ENCODE data around the gene SLC38A3.

Gene SLC38A3

GRCh38 chr3:50169232-50169832 lies 35.7 kb upstream of the SLC38A3 start:
- no peak for DNase-seq

GRCh38 chr3:50169858-50170257 lies 35.2 kb upstream of the SLC38A3 start:
- no peak for DNase-seq

DNA sequence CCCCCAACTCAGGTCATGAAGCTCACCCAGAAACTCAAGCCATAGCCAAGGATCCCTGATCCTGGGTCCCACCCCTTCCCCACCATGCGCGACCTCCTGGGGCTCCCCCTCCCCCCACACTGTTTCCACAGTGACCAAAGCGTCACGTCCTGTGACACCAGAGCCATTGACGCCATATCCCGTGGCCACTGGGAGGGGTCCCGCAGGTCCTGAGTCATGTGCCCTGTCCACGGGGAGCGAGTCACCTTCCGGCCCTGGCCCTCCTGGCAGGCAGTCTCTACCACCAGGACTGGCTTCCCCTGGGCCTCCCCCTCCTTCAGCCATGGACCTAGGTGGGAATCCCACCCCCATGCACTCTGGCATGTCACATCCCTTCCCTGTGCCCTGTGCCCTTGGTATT lies 34.4 kb upstream of the SLC38A3 start:
- no peak for DNase-seq

DNA sequence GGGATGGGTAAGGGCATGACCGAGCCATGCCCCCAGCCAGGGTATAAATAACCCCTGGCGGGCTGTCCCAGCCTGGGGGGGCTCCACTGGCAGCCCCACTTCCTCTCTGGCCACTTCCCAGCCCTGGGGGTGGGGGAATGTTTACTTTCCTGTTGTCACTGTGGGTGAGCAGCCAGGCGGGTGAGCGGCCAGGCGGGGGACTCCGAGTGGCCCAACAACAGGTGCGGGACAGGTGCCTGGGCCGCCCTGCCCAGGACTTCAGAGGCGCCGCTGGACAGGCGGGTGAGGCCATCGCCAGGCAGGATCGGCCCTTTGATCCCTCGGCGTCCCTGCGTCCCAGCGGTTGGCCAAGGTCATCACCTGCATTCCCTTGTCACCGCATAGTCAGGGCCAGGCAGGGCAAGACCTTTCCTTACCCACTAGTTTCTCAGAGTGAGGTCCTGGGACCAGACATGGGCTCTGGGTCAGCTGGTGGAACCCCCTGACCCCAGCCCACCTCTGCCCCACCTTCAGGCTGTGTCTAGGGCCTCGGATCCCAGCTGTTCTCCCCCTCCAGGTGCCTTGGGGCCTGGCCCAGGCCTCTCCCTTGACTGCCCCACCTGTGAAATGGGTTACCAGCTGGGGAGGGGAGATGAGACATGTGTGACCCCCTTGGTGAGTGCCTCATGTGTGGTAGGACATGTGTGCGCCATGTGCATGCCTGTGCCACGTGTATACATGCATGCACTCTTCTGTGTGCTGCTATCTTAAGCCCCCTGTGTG lies 33.4 kb upstream of the SLC38A3 start:
- no peak for DNase-seq

DNA sequence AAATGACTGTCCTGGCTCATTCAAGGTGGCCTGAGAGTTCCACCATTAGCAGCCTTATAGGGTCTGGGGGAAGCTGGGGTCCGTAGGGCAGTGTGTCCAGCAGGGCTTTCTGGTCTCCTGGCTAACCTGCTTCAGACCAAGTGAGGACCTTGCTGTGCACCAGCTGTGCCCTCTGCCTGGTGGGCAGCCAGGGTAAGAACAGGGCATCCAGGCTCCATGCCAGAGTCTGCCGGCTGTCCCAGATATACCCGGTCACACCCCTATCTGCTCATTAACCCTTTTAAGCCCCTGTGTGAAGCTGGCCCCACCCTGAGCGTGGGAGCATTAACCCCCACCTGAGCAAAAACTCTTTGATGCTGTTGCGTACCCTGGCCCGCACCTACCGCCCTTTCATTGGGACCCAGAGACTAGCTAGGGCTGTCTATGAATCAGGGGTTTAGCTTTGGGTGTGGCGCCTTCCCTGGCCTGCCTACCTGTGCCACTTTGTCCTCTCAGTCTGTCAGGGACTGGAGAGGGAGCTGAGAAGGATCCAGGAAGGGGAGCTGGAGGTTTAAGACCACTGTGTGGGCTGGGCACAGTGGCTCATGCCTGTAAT lies 32.3 kb upstream of the SLC38A3 start:
- no peak for DNase-seq

DNA sequence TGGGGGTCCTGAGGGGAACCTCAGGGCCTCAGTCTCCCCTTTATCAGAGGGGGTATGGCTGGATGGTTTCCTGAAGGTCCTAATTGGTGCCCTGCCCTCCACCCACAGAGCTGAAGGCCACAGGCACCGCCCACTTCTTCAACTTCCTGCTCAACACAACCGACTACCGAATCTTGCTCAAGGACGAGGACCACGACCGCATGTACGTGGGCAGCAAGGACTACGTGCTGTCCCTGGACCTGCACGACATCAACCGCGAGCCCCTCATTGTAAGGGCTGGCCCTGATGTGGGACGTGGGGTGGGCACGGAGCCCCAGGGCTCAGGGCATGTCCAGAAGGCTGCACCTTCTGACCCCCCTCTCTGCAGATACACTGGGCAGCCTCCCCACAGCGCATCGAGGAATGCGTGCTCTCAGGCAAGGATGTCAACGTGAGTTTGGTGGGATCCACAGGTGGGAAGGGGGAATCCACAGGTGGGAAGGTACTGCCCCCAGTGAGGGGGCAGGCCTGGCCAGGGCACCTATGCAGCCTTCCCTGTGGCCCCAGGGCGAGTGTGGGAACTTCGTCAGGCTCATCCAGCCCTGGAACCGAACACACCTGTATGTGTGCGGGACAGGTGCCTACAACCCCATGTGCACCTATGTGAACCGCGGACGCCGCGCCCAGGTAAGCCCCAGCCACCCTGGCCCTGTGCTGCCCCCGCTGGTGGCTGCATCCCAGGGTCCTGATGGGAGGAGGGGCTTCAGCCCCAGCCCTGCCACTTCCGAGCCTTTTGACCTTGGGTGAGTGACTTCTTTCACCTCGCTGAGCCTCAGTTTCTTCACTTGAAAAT lies 31.2 kb upstream of the SLC38A3 start:
- no peak for DNase-seq

DNA sequence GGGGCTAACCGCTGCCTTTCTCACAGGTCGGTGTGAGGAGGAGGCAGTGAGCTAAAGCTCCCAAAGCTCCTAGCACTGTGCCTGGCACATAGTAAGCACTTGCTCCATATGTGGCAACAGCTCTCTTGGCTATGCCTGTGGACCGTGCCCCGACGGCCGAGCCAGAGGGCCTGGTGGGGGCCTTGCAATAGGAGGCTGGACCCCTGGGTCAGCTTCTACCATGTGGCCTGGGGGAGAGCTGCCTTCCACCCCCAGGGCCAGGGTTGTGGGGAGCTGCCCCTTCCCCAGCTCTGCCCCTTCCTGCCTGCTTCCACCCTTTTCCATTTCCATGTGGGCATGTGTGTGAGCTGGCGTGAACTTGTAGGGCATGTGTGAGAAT lies 30.6 kb upstream of the SLC38A3 start:
- DNase-seq = no peak

GRCh38 chr3:50174947-50175524 lies 30.0 kb upstream of the SLC38A3 start:
- no peak for DNase-seq

DNA sequence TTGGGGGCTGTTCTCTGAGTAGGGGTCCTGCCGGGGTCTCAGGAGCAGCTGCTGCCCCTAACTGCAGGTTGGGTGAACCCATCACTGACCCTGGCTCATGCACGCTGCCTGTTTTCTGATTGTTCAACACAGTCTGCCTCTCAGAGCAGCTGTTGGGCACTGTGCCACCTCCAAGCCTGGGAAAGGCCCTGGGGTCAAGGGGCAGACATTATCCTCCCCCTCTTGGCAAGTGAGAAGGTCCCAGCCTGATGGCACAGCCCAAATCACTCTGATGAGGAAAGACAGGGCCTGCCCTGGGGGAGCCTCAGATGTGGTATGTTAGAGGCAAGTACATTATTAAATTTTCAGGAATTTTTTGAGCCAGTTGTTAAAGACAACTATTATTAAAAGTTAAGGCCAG lies 27.7 kb upstream of the SLC38A3 start:
- DNase-seq = no peak

DNA sequence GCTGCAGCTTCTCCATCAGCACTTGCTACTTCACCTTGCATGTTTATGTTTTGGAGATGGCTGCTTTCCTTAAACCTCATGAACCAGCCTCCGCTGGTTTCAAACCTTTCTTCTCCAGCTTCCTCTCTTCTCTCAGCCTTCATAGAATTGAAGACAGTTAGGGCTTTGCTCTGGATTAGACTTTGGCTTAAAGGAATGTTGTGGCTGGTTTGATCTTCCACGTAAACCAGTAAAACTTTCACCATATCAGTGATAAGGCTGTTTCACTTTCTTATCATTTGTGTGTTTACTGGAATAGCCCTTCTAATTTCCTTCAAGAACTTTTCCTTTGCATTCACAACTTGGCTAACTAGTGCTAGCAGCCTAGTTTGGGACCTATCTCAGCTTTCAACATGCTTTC lies 25.4 kb upstream of the SLC38A3 start:
- DNase-seq = no peak

DNA sequence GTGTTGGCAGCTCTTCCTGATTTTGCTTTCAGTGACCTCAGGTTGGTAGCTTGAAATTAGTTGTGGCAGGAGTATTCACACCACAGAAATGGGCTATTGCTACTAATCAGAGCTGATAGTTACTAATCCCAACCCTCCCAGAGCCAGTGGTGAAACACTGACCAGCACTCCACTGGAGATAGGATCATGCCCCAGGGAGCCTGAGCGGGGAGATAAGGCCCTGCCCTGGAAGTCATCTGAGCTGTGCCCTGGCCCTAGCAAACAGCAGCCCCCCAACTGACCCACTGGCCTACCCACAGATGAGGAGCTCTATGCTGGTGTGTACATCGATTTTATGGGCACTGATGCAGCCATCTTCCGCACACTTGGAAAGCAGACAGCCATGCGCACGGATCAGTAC lies 23.1 kb upstream of the SLC38A3 start:
- no peak for DNase-seq

DNA sequence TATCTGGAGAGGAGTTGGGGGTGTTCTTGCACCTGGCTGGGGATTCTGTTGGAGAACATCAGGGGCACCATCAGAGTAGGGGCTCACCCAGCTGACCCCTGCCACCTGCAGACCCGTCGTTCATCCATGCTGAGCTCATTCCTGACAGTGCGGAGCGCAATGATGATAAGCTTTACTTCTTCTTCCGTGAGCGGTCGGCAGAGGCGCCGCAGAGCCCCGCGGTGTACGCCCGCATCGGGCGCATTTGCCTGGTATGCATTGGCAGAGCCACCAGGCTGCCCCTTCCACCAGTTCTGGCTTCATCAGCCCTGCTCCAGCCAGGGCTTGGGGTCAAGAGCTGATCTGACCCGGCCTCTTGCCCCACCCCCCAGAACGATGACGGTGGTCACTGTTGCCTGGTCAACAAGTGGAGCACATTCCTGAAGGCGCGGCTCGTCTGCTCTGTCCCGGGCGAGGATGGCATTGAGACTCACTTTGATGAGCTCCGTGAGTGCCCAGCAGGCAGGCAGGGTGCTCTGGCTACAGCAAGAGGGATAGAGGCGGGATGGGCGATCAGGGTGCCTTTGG lies 22.5 kb upstream of the SLC38A3 start:
- DNase-seq = no peak

DNA sequence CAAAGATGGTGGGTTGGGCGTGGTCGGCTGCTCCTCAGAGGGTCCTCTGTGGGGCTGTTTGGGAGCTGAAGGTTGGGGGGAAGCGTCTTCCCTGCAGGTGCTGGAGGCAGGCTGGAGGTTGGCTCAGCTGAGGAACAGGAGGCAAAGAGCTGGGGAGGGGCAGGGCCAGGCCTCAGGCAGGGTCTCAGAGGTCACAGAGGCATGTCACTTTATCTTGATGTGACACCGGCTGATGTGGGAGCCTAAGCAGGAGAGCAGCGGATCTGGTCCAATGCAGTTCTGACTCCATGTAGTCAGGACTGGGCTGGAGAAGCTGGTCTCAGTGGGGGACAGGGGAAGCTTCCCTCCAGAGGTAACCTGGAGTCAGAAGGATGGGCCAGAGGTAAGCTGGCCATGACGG lies 21.3 kb upstream of the SLC38A3 start:
- no peak for DNase-seq

- no peak for DNase-seq
Observed at GRCh38 chr3:50184242-50184978, 20.7 kb upstream of the SLC38A3 start.

- DNase-seq = no peak
Observed at GRCh38 chr3:50185230-50185629, 19.8 kb upstream of the SLC38A3 start.

DNA sequence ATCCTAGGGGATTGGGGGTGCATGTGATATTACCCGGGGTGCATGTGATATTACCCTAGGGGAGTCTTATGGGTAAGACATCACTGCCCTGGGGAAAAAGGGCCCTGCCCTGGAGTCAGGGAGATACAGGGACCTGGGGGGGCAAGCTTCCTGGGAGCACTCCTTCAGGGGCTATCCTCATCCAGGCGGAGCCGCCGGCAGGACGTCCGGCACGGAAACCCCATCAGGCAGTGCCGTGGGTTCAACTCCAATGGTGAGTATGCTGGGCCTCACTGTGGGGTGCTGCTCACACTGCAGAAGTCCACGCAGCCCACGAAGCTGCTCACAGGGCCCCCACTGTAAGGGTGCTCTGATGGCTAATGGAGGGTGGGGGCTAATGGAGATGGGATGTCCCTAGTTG lies 19.0 kb upstream of the SLC38A3 start:
- DNase-seq = no peak

DNA sequence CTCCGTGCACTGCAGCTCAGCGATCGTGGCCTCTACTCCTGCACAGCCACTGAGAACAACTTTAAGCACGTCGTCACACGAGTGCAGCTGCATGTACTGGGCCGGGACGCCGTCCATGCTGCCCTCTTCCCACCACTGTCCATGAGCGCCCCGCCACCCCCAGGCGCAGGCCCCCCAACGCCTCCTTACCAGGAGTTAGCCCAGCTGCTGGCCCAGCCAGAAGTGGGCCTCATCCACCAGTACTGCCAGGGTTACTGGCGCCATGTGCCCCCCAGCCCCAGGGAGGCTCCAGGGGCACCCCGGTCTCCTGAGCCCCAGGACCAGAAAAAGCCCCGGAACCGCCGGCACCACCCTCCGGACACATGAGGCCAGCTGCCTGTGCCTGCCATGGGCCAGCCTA lies 17.3 kb upstream of the SLC38A3 start:
- DNase-seq = no peak

GRCh38 chr3:50189274-50189673 lies 15.8 kb upstream of the SLC38A3 start:
- peak; percentile 42 for DNase-seq

- no peak for DNase-seq
Observed at GRCh38 chr3:50189989-50190388, 15.1 kb upstream of the SLC38A3 start.

DNA sequence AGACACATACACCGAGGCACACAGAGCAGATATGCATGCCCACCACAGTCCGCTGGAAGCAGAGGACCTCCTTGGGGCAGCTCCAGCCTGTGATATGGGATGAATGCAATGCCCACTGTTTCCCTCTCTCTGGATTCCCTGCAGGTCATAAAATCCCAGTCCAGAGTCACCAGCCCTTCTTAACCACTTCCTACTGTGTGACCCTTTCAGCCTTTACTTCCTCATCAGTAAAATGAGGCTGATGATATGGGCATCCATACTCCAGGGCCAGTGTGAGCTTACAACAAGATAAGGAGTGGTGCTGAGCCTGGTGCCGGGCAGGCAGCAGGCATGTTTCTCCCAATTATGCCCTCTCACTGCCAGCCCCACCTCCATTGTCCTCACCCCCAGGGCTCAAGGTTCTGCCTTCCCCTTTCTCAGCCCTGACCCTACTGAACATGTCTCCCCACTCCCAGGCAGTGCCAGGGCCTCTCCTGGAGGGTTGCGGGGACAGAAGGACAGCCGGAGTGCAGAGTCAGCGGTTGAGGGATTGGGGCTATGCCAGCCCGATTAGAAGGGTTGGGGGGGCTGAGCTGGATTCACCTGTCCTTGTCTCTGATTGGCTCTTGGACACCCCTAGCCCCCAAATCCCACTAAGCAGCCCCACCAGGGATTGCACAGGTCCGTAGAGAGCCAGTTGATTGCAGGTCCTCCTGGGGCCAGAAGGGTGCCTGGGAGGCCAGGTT lies 14.0 kb upstream of the SLC38A3 start, which contains the start of gene GNAT1:
Gene GNAT1 (plus strand): TSS at position 675 of the 725 bp plus-strand sequence. CDS start 116 bp downstream, outside the sequence.
- DNase-seq = no peak

DNA sequence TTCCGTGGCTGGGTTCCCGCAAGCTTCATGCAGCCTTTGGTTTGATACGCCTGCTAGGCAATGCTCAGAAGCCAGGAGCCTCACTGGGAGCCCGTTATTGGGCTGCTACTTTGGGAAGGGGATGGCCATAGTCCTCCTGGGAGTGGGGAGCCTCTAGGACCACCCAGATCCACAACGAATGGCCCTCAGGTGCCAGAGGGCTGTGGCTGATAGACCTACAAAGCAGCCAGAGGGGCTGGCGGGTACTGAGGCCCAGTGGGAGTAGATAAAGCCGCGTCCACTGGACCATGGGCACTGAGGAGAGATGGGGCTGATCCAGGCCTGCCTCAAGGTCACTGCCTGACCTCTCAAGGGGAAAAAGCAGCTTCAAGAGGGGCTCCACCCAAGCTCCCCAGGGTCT lies 12.9 kb upstream of the SLC38A3 start:
- DNase-seq = no peak

All from activated naive CD4-positive, alpha-beta T cell treated with anti-CD3 and anti-CD28 coated beads, Interleukin-2, amount 50 U/mL, for 16 hours (primary cell).